ENCODE data around the gene RASGEF1C.

DNA sequence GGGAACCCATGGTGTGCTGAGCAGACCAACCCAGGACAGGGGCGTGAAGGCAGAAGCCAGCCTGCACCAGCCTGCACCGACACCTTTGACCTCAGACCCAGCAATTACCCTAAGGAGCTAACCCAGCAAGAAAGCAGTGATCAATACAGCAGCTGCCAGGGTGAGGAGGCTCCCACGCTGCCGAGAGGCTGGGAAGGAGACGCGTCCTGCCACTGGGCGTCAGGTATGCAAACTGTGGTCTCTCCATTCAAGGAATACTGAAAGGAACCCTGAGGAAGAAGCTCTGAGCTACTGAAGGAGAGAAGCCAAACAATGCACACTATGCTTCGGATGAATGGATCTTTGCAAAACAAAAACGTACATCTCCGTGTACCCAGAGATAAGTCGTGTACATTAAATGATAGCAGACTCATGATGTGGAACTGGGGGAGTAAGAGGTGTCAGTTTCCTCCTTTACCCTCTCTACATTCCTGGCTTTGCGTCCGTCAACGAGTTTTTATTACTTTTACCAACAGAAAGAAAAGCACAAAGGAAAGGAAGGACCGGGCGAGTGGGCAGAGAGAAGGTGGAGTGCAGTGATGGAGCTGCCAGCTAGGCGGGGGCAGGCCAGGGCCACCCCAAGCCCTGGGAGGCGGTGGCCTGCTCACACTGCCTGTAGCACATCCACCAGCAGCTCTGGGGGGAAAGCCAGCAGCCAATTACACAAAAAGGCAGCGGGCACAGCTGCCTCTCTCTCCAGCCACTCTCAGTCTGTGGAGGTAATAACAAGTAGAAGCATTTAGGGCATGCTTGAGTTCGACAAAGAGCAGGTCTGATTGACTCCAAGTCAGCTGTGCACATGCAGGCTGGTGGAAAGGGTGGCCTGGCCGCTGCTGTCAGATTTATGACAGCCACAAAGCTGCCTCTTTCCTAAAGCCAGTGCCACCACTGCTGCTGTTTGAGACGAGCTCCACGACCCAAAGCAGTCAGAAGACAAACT, 29.3 kb downstream of the RASGEF1C start:
- TF ChIP-seq CTCF (IDR thresholded peaks at IDR 0.05): no peak
- TF ChIP-seq POLR2AphosphoS5 (IDR thresholded peaks at IDR 0.05): no peak
